Right lobe of liver (tissue), 6 donors: ENCODE data around the gene CASKIN1. TPM values are rescaled to one million over a fixed set of nuclear protein-coding genes. Genes with fewer than 3 reads are reported as not detected.

Source experiments
- ATAC-seq, 4 donors: fragments of 200-7000 bp; cut with Tn5 transposase; one replicate each; pipeline ENCODE4 v1.9.1; 2020; ENCODE audit warnings: mild to moderate bottlenecking in 4 of 4, moderate library complexity in 4 of 4
- DNase-seq, 3 donors: peaks; one replicate each; pipeline ENCODE4 v3.0.0-alpha.2; 2020
- H3K27ac ChIP-seq, 3 donors: fragments of 200-600 bp; one replicate each; pipeline ENCODE4 v1.8.0; 2022
- H3K27me3 ChIP-seq, 2 donors: fragments of 200-600 bp; one replicate each; pipeline ENCODE4 v1.8.0; 2022
- H3K36me3 ChIP-seq, 4 donors: fragments of 200-600 bp; sonication (generic) in 1 of 4; one replicate each; pipeline versions ENCODE4 v1.5.1 to v1.8.0; 2017 to 2022; ENCODE audit warnings: control low read depth in 1 of 4
- H3K4me1 ChIP-seq, 4 donors: fragments of 200-600 bp; sonication (generic) in 1 of 4; one replicate each; pipeline versions ENCODE4 v1.5.1 to v1.8.0; 2017 to 2022; ENCODE audit warnings: control low read depth in 1 of 4
- H3K4me3 ChIP-seq, 3 donors: fragments of 200-600 bp; one replicate each; pipeline ENCODE4 v1.8.0; 2022
- H3K9me3 ChIP-seq, 4 donors: fragments of 200-600 bp; sonication (generic) in 1 of 4; one replicate each; pipeline versions ENCODE4 v1.5.1 to v1.8.0; 2017 to 2022; ENCODE audit warnings: control low read depth in 1 of 4
- POLR2A ChIP-seq: fragments of 450-650 bp; IDR thresholded peaks from one replicate; pipeline ENCODE4 v1.6.1; 2017; ENCODE audit warnings: antibody characterized with exemption, mild to moderate bottlenecking
- whole genome bisulfite sequencing: methylation state at CpG from one replicate; pipeline ENCODE4 v1.1.6; 2018; ENCODE audit warnings: low coverage, low lambda C conversion rate; ENCODE audit not compliant: insufficient coverage; ENCODE audit errors: missing lambda C conversion rate; 5-methylcytosine and 5-hydroxymethylcytosine counted together
- intact Hi-C, 2 donors: fragments of 100-400 bp; cut with DNase I; formaldehyde crosslinking; loops; one replicate each; pipeline versions ENCODE4 v1.11.2 to v1.14.1; 2022
- total RNA-seq, 6 experiments: library from RNA; depleted of rRNA in 2 of 6; stranded (reverse); fragments of >200 nt in 2 of 6; fragmentation: NEBNext Ultra II Directional in 3 of 6; extraction: Animal tissue kit (Norgen Biotek cat#: 25700) in 3 of 6; gene quantifications; one replicate each; pipeline versions ENCODE4 v1.1.0 to v1.2.4, GENCODE V29; 2016 to 2023
- TF ChIP-seq, protein P1 (sequence below), 4 donors: fragments of 200-600 bp in 3 of 4; fragments of 450-650 bp in 1 of 4; IDR thresholded peaks; one replicate each; pipeline versions ENCODE4 v1.5.1 to v1.8.0; 2016 to 2022; ENCODE audit warnings: antibody characterized with exemption in 4 of 4, mild to moderate bottlenecking in 2 of 4
- donor health status: DM: no; HTN: yes; CAD: no.
- donor health status: DM: no; HTN: no; CAD: no.
- donor health status: DM: no; HTN: no; CAD: no.
- donor health status: DM: no; HTN: yes; CAD: no.
- donor health status: DM: no; HTN: yes; CAD: no.

The CASKIN1 gene
- total RNA-seq, 6 experiments from 2014 or later, result not detected

- Histone ChIP-seq H3K36me3 (peaks cover 0 to 7% (median 0%) of the 10 kb centered on the region in 4 donors), H3K27me3 (no peaks in the 10 kb centered on the region), H3K9me3 (no peaks in the 10 kb centered on the region), H3K27ac (peak within 1 kb of the TSS; percentile 64 to 95 (median 77)), H3K4me1 (peaks cover 0 to 73% (median 33%) of the 10 kb centered on the region in 4 donors), H3K4me3 (peak within 1 kb of the TSS; percentile 92 to 95 (median 93))
- ATAC-seq, result peak; percentile 68 to 80 (median 71)
- peak; percentile 99 to 100 (median 99) for DNase-seq
- TF ChIP-seq, protein P1, sequence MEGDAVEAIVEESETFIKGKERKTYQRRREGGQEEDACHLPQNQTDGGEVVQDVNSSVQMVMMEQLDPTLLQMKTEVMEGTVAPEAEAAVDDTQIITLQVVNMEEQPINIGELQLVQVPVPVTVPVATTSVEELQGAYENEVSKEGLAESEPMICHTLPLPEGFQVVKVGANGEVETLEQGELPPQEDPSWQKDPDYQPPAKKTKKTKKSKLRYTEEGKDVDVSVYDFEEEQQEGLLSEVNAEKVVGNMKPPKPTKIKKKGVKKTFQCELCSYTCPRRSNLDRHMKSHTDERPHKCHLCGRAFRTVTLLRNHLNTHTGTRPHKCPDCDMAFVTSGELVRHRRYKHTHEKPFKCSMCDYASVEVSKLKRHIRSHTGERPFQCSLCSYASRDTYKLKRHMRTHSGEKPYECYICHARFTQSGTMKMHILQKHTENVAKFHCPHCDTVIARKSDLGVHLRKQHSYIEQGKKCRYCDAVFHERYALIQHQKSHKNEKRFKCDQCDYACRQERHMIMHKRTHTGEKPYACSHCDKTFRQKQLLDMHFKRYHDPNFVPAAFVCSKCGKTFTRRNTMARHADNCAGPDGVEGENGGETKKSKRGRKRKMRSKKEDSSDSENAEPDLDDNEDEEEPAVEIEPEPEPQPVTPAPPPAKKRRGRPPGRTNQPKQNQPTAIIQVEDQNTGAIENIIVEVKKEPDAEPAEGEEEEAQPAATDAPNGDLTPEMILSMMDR (IDR thresholded peaks at IDR 0.05), result peak in 1 of 4 donors; percentile 8
- peak; percentile 97 for TF ChIP-seq POLR2A
- under 1% methylated on average over 40 of the region's 94 CpGs for WGBS
- intact Hi-C loops, result no loop called here
Observed at GRCh38 chr16:2155091-2155950, 41.1 kb downstream of the CASKIN1 start, which contains the start of gene TRAF7. TRAF7 (plus strand) TSS chr16:2155782; CDS start chr16:2163921, 8,139 bp downstream.

DNA sequence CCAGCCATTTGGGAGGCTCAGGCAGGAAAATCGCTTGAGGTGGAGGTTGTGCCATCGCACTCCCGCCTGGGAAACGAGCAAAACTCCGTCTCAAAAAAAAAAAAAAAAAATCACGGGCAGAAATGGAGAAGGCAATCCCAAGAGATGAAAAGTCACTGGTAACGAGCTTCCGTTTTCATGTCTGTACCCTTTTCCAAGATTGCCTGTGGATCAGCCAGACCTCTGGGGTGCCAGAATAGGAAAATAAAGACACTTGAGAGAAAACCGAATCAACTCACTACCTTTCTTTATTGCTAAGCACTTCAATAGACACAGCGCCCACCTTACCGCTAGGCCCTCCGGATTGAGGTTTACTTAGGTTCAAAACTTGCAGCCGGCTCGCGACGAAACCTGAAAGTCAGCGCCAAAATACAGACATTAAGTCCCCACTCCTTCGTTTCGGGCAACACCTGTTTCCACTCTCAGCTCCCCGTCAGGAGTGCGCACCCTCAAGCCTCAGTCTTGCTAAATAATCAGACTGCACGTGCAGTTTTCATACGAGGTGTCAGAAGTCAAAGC, 41.8 kb downstream of the CASKIN1 start:
- H3K9me3 ChIP-seq, result no peaks in the 10 kb centered on the region
- under 1% methylated on average over 22 of the region's 23 CpGs for WGBS
- H3K27ac ChIP-seq, result peak overlapping the region; percentile 41 to 79 (median 47)
- H3K4me1 ChIP-seq, result peaks cover 0 to 75% (median 30%) of the 10 kb centered on the region in 4 donors
- DNase-seq, result peak in 1 of 3 donors; percentile 51
- no peak for ATAC-seq
- peaks cover 0 to 7% (median 0%) of the 10 kb centered on the region in 4 donors for H3K36me3 ChIP-seq
- intact Hi-C loops, result loop anchor here in 1 of 2 donors (5.0 kb wide), 1 partner anchor 117 kb away; no protein-coding TSS in a partner anchor
- no peaks in the 10 kb centered on the region for H3K27me3 ChIP-seq
- TF ChIP-seq POLR2A, result no peak
- TF ChIP-seq, protein P1 (IDR thresholded peaks at IDR 0.05), result no peak
- peak overlapping the region; percentile 92 to 95 (median 93) for H3K4me3 ChIP-seq

DNA sequence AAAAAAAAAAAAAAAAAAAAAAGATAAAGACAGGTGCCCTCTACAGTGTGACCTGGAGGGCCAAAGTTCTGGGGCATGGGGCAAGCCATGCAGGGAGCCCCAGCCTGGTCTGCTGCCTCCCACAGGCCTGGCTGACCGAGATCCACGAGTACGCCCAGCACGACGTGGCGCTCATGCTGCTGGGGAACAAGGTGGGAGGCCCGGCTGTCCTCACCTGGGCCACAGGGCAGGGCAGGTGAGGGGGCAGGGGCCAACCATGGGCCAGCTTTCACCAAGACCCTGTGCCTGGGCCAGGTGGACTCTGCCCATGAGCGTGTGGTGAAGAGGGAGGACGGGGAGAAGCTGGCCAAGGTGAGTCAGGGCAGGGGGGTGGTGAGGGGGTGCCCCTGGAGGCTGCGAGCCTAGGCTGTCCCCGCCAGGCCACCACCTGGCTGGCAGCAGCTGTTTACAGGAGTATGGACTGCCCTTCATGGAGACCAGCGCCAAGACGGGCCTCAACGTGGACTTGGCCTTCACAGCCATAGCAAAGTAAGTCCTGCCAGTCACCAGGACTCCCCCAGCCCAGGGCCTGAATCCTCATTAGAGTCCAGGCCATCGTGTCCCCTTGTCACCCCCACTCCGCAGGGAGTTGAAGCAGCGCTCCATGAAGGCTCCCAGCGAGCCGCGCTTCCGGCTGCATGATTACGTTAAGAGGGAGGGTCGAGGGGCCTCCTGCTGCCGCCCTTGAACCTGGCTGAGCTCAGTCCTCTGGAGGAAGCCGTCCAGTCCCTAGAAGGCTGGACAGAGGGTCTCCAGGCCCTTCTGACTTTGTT, 43.5 kb downstream of the CASKIN1 start:
- DNase-seq (peak; percentile 75 to 92 (median 90)), ATAC-seq (peak; percentile 2 to 24 (median 16))
- Histone ChIP-seq H3K4me1 (peaks cover 0 to 70% (median 25%) of the 10 kb centered on the region in 4 donors), H3K4me3 (peak overlapping the region; percentile 92 to 95 (median 93)), H3K27ac (peak overlapping the region; percentile 44 to 79 (median 67)), H3K27me3 (no peaks in the 10 kb centered on the region), H3K36me3 (peaks cover 0 to 7% (median 0%) of the 10 kb centered on the region in 4 donors), H3K9me3 (no peaks in the 10 kb centered on the region)
- intact Hi-C loops, result loop anchor here in 1 of 2 donors (5.0 kb wide), 1 partner anchor 116 kb away; no protein-coding TSS in a partner anchor
- TF ChIP-seq, protein P1 (IDR thresholded peaks at IDR 0.05), result peak in 2 of 4 donors; percentile 28 to 49
- no peak for TF ChIP-seq POLR2A
- WGBS, result 5% methylated on average over 7 of the region's 25 CpGs
